ENCODE results near the gene TLE6.
"Not testable (repeated sequence)": the region's sequence is repeated elsewhere in the genome, so short reads cannot be mapped to it uniquely, and the experiment has no call there.

Gene TLE6

GRCh38 chr19:2986951-2987524 lies 9.7 kb downstream of the TLE6 start:
- no peak overlapping the region for H3K27ac Mint-ChIP-seq
- H3K27me3 Mint-ChIP-seq: peaks cover 41% of the 10 kb centered on the region
- H3K9me3 Mint-ChIP-seq: no peaks in the 10 kb centered on the region
- H3K4me1 Mint-ChIP-seq: peaks cover 7% of the 10 kb centered on the region
- no peak for ATAC-seq
- DNase-seq: no peak
- no peak overlapping the region for H3K4me3 Mint-ChIP-seq

- no peak overlapping the region for H3K4me3 Mint-ChIP-seq
- no peak for DNase-seq
- H3K27me3 Mint-ChIP-seq: peaks cover 33% of the 10 kb centered on the region
Observed at GRCh38 chr19:2987797-2988196, 10.4 kb downstream of the TLE6 start.

GRCh38 chr19:2988568-2988967 lies 11.2 kb downstream of the TLE6 start:
- no peak overlapping the region for H3K4me3 Mint-ChIP-seq

More at GRCh38 chr19:2987797-2988196, 10.4 kb downstream of the TLE6 start:
- Mint-ChIP-seq H3K9me3 (no peaks in the 10 kb centered on the region), H3K27ac (no peak overlapping the region), H3K4me1 (peaks cover 7% of the 10 kb centered on the region)
- ATAC-seq: no peak

GRCh38 chr19:2989236-2989946 lies 12.0 kb downstream of the TLE6 start:
- ATAC-seq: no peak
- peaks cover 17% of the 10 kb centered on the region for H3K27me3 Mint-ChIP-seq
- no peak overlapping the region for H3K27ac Mint-ChIP-seq
- no peak overlapping the region for H3K4me3 Mint-ChIP-seq
- no peaks in the 10 kb centered on the region for H3K9me3 Mint-ChIP-seq
- no peak for DNase-seq
- H3K4me1 Mint-ChIP-seq: no peaks in the 10 kb centered on the region

More at GRCh38 chr19:2988568-2988967, 11.2 kb downstream of the TLE6 start:
- DNase-seq: no peak
- Mint-ChIP-seq H3K4me1 (no peaks in the 10 kb centered on the region), H3K9me3 (no peaks in the 10 kb centered on the region), H3K27me3 (peaks cover 25% of the 10 kb centered on the region), H3K27ac (no peak overlapping the region)
- no peak for ATAC-seq

GRCh38 chr19:2992333-2992732 lies 15.0 kb downstream of the TLE6 start:
- DNase-seq, H3K4me1 Mint-ChIP-seq, ATAC-seq, H3K9me3 Mint-ChIP-seq, H3K27ac Mint-ChIP-seq, H3K27me3 Mint-ChIP-seq, H3K4me3 Mint-ChIP-seq: not testable (repeated sequence)

GRCh38 chr19:2992958-2993357 lies 15.6 kb downstream of the TLE6 start:
- Mint-ChIP-seq H3K4me1 (no peaks in the 10 kb centered on the region), H3K27me3 (no peaks in the 10 kb centered on the region), H3K4me3 (no peak overlapping the region), H3K27ac (no peak overlapping the region), H3K9me3 (no peaks in the 10 kb centered on the region)
- DNase-seq (no peak), ATAC-seq (no peak)

- Mint-ChIP-seq H3K27me3 (no peaks in the 10 kb centered on the region), H3K9me3 (no peaks in the 10 kb centered on the region), H3K4me3 (no peak overlapping the region), H3K27ac (no peak overlapping the region), H3K4me1 (no peaks in the 10 kb centered on the region)
- no peak for ATAC-seq
- no peak for DNase-seq
Observed at GRCh38 chr19:2993579-2993978, 16.2 kb downstream of the TLE6 start.

- DNase-seq: no peak
- Mint-ChIP-seq H3K4me1 (no peaks in the 10 kb centered on the region), H3K9me3 (no peaks in the 10 kb centered on the region), H3K27ac (no peak overlapping the region), H3K4me3 (no peak overlapping the region), H3K27me3 (no peaks in the 10 kb centered on the region)
- ATAC-seq: no peak
Observed at GRCh38 chr19:2994588-2995131, 17.3 kb downstream of the TLE6 start.

GRCh38 chr19:2997720-2998119 lies 20.4 kb downstream of the TLE6 start:
- no peaks in the 10 kb centered on the region for H3K27me3 Mint-ChIP-seq
- no peak overlapping the region for H3K27ac Mint-ChIP-seq
- ATAC-seq (no peak), DNase-seq (no peak)
- no peaks in the 10 kb centered on the region for H3K4me1 Mint-ChIP-seq
- no peak overlapping the region for H3K4me3 Mint-ChIP-seq
- no peaks in the 10 kb centered on the region for H3K9me3 Mint-ChIP-seq

- Mint-ChIP-seq H3K4me3 (no peak overlapping the region), H3K27me3 (no peaks in the 10 kb centered on the region), H3K4me1 (no peaks in the 10 kb centered on the region), H3K27ac (no peak overlapping the region), H3K9me3 (no peaks in the 10 kb centered on the region)
- DNase-seq: no peak
- no peak for ATAC-seq
Observed at GRCh38 chr19:2998642-2999041, 21.3 kb downstream of the TLE6 start.

- no peak for DNase-seq
- H3K4me3 Mint-ChIP-seq: no peak overlapping the region
- ATAC-seq: no peak
- H3K4me1 Mint-ChIP-seq: no peaks in the 10 kb centered on the region
- no peaks in the 10 kb centered on the region for H3K9me3 Mint-ChIP-seq
- no peak overlapping the region for H3K27ac Mint-ChIP-seq
- no peaks in the 10 kb centered on the region for H3K27me3 Mint-ChIP-seq
Observed at GRCh38 chr19:3001235-3001800, 24.0 kb downstream of the TLE6 start.

- Mint-ChIP-seq H3K27ac (peak overlapping the region in 1 of 2 donors; percentile 93), H3K27me3 (no peaks in the 10 kb centered on the region), H3K9me3 (no peaks in the 10 kb centered on the region), H3K4me3 (no peak overlapping the region), H3K4me1 (no peaks in the 10 kb centered on the region)
- ATAC-seq (no peak), DNase-seq (no peak)
Observed at GRCh38 chr19:3003046-3003445, 25.7 kb downstream of the TLE6 start.

- Mint-ChIP-seq H3K4me3 (no peak overlapping the region), H3K27me3 (no peaks in the 10 kb centered on the region), H3K4me1 (no peaks in the 10 kb centered on the region), H3K9me3 (no peaks in the 10 kb centered on the region), H3K27ac (no peak overlapping the region)
- ATAC-seq: no peak
- no peak for DNase-seq
Observed at GRCh38 chr19:3004522-3004921, 27.2 kb downstream of the TLE6 start.

- DNase-seq: no peak
- H3K27ac Mint-ChIP-seq: no peak overlapping the region
- H3K27me3 Mint-ChIP-seq: no peaks in the 10 kb centered on the region
- H3K4me3 Mint-ChIP-seq: no peak overlapping the region
- no peaks in the 10 kb centered on the region for H3K4me1 Mint-ChIP-seq
- no peak for ATAC-seq
- no peaks in the 10 kb centered on the region for H3K9me3 Mint-ChIP-seq
Observed at GRCh38 chr19:3005345-3005744, 28.0 kb downstream of the TLE6 start.

- Mint-ChIP-seq H3K4me3 (no peak overlapping the region), H3K9me3 (no peaks in the 10 kb centered on the region), H3K27me3 (no peaks in the 10 kb centered on the region), H3K27ac (no peak overlapping the region), H3K4me1 (no peaks in the 10 kb centered on the region)
- DNase-seq (no peak), ATAC-seq (no peak)
Observed at GRCh38 chr19:3006075-3006767, 28.9 kb downstream of the TLE6 start.

- Mint-ChIP-seq H3K4me3 (no peak overlapping the region), H3K9me3 (no peaks in the 10 kb centered on the region), H3K27ac (no peak overlapping the region), H3K4me1 (no peaks in the 10 kb centered on the region), H3K27me3 (no peaks in the 10 kb centered on the region)
- DNase-seq (no peak), ATAC-seq (no peak)
Observed at GRCh38 chr19:3007975-3008374, 30.6 kb downstream of the TLE6 start.
